Measurements from ENCODE around the gene PERCC1.
A peak's percentile ranks its signal among the peaks of the same experiment; 100 is the strongest.

PERCC1 gene

DNA sequence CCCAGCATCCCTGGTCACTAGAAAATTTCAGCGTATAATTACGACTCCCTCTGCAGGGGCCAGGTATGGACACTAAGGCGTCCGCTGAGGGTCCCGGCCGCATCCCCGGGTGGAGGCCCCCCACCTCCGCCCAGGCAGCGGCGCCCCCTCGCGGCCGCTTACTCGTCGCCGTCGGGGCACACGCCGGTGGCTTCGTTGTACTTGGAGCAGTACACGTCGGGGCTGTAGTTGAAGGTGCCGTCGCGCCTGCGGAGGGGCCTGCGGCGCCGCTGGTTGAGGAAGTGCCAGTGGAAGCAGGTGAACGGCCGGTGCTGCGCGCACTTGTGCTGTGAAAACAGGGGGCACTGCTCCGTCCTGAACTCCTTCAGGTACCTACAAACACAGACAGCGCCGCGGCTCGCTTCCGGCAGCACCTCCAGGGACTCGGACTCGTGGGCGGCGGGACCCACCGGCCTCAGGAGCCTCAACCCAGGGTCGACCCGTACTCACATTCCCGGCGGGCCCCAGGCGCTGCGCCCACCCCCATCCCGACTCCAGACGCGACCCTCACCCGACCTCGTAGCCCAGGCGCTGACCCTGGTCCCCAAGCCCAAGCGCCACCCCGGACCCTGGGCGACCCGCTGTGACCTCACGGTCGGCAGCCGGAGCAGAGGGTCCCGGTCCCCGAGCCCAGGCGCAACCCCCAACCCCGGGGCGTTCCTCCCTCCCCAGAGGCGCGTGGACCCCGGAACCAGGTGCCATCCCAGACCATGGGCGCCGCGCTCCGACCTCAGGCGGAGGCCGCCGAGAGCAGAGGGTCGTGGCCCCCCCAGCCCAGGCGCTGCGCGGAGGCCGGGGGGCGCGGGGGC, 17.0 kb upstream of the PERCC1 start:
- DNase-seq: peak; percentile 30

DNA sequence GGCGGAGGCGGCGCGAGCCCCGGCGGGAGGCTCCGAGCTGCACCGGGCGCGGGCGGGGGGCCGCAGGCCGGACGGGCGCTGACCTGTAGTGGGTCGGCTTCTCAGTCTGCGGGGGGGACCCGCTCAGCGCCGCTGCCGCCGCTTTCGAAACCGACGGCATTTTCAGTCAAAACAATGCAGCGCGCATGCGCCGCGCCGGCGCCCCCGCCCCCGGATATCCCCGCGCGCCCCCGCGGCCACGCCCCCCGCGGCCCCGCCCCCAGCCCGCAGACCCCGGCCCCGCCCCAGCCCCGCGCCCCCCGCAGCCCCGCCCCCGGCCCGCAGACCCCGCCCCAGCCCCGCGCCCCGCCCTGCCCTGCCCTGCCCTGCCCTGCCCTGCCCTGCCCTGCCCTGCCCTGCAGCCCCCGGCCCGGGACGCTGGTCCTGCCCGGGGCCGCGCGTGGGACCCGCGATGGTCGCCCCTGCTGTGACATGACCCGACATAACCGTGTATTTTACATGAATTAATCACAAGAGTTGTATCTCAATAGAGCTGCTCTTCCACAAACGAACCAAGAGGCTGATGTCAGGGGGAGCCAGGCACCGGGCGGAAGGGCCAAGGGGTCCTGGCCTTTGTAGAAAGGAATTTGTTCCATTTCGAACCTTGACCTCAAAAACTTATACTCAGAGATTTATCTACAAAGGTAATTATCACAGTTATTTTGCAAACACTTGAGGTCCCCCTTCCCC, 16.2 kb upstream of the PERCC1 start, which contains the start of gene UNKL:
Gene UNKL, minus strand, starts transcription at position 173 of the 729 bp plus-strand sequence. Its CDS starts 13 bp downstream, at position 160.
- no peak for DNase-seq

DNA sequence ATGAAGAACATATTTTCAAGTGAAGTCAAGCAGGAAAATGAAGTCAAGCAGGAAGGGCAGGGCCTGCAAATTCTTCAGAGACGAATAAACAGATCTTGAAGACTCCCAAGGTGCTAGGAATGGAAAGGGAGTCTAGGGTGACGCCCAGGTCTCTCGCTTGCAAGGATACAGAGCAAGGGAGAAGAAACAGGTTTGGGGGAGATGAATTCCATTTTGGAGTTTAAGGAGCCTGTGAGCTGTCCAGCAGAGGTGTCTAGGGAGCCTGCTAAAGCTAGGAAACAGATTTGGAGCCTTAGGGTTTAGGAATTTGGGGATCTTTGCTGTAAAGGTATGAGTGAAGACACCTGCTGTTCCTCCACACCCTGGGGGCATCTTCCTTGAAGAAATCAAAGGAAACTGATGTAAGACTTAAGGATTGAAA, 14.3 kb upstream of the PERCC1 start:
- DNase-seq: no peak

DNA sequence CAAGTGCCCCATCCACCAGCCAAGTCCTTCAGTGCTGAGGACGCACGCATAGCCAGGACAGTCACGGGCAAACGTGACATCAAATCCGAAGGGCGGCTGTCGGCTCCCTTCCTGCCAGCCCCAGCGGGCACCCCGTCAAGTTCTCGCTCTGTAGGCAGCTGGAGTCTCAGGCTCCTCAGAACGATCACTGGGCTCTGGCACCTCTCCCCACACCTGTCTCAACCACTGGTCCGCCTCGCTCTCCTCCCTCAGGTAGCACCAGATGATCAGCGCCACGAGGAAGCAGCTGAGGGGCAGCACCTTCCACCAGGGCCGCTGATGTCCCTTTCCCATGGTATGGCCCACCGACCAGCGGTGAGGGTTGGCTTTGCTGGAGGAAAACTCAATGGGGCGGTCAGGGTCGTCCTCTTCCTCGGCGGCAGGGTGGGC, 10.8 kb upstream of the PERCC1 start:
- no peak for DNase-seq

DNA sequence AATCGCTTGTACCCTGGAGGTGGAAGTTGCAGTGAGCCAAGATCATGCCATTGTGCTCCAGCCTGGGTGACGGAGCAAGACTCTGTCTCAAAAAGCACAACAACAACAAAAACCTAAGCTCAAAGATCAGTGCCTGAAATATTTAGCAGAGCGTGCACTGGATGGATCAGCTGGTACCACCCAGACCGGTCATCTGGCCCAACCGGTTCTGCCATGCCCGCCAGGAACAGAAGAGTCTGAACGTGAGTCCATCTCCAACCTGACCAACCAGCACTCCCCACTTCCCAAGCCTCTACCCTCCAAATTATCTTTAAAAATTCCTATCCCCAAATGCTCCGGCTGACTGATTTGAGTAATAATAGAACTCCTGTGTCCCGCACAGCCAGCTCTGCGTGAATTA, 8.8 kb upstream of the PERCC1 start:
- no peak for DNase-seq

DNA sequence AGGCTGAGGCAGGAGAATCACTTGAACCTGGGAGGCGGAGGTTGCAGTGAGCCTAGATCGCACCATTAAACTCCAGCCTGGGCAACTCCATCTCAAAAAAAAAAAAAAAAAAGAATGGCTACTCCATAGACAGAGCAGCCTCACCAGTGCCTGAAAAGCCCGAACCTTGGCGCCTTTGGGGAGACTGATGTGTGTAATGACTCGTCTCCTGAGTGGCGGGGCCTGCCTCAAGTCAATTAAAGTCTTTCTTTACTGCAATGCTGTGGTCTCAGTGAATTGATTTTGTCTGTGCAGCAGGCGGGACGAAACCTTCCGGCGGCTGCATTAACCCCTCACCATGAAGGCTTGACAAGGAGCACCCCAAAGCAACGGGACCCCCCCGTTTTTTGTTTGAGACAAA, 6.8 kb upstream of the PERCC1 start:
- DNase-seq: no peak

DNA sequence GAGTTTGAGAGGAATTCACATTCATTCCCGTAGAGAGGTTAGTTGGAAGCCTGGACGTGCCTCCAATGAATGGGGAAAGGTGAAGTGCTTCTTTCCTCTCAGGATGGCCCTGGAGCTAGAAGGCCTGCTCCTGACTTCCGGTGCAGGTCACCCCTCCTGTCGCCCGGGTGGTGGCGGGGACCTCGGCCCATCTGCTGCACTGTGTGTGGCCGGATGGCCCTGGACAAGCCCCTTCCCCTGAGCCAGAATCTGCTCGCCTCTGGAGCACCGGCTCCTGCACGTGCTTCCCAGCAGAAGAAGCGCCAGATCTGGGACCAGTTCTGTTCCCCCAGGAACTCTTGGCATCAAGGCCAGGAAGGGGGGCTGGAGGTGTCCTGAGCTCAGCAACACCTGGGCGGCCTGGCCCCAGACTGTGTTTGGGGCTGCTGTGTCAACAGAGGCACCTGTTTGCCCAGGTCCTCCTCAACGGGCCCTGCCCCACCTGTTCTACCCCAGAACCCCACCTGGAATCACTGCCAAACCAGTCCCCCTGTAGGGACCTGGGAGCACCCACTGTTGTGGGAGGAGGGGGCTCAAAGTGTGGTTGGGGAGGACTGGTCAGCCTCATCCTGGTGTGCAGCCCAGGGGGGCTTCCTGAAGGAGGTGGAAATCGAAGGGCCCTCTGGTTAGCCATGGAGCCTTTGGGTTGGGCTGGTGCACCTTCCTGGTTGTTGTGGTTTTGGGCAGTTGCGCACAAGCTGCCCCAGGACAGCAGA, 5.1 kb upstream of the PERCC1 start:
- DNase-seq: no peak

DNA sequence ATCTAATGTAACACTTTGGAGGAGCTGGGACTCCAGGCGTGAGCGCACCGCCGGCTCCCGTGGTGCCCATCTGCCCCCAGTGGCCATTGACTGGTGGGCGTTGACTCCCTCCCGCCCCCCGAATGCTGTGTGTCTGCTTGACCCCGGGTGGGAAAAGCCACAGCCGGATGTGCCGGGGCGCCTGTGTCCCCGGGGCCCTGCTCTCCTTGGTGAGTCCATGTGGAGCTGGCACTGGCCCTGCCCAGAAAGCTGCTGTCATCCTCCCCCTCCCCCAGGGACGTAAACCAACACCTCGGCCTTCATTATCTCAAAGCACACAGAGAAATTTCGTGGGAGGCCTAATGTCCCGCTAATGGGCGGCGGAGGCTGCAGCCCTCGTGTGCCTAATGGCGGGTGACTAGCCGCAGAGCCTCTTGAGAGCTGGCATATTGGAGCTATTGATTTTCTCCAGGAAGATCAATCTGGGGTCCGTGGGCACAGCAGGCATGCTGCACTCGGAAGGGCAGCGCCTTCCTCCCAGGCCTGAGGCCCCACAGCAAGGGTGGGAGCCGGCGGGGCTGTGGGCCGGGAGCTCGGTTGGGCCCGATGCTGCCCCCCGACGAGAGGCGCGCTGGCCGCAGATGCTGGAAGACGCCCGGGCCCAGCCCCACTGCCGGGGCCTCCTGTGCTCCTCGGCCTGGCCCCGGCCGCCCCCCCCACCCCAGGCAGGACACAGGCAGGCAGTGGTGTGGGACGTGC, 4.0 kb upstream of the PERCC1 start:
- peak; percentile 56 for DNase-seq

DNA sequence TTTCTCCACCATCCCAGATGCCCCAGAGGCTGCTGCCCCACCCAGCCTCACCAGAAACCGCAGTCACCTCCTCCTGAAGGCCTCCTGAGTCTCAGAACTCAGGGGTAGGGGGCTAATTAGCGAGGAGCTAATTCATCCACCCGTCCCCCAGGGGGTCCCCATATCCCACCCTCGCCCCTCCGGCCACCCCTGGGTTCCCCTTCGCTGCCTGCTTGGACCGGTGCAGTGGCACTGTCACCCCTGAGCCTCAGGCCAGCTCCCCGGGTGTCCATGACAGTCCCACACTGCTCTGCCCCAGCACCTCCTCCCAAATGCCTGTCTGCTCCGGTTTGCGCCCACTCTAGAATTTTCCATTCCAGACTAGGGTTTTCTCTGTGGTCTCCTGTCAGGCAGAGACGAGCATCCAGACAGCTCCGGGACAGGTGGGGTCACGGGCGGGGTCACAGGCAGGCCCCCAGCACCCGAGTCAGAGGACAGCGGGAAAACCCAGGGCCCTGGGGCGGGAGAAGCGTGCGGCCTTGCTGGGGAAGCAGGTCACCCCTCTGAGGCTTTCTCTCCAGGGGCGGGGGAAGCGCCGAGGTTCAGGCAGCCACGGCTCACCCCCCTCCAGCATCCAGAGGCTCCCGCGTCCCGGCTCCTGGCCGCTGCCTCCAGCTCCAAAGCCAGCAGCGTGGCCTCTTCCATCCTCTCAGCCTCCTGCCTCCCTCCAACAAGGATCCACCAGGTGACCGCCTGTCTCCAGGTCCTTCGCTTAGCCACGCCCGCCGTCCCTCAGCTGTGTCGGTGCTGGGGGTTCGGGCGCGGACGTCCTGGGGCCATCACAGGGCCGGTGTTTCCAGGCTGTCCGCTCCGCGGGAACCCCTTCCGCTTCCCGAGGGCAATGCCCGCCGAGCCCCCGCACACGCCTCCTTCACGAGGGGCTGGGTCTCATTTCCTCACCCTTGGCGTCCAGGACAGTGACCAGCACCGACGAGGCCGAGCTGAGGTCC, 3.1 kb upstream of the PERCC1 start:
- DNase-seq: no peak

DNA sequence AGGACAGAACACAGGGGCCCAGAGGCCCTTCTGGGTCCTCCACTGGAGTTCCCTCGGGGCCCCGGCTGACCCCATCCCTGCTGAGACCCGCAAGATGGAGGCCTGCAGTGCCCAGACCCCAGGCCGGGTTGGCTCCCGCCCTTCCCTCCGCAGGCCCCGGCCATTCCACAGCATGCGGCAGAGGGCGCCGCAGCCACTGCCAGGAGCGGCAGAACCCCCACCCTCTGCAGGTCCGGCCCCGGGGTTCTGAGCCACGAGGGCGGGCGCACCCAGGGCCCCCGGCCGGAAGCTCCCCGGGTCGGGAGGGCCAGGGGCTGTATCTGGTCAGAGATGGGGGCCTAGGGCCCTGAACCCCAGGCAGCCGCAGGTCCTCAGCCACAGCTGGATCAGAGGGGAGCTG, 2.4 kb upstream of the PERCC1 start:
- DNase-seq: no peak

DNA sequence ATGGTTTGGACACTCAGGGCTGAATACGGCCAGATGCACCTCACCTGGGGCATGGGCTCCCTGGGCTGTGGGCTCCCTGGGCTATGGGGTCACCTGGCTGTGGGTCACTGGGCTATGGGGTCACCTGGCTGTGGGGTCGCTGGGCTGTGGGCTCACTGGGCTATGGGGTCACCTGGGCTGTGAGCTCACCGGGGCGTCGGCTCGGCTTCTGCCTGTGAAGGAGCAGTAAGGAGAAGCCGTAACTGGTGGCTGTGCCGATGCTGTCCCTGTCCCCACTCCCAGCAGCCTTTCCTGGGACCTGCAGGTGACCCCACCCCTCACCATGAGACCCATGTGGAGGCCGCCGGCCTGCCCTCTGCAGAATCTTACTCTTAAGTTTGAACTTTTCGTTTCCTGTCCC, 1.9 kb upstream of the PERCC1 start:
- DNase-seq: no peak

DNA sequence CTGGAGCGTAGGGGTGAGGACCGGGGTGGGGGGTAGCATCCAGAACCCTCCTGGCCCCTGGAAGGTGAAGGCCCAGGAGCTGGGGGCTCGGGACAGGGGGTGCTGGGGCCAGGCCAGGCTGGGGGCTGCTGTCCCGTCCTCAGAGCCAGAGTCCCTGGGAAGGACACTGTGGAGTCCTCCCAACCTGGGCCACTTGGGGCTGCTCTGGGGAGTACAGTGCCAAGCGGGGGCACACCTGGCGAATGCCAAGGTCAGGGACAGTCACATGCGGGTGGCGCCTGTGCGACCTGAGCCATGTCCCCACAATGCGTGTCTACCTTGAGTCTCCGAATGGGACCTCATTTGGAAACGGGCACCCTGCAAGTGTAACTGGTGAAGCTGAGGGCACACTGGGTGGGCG, 1.2 kb upstream of the PERCC1 start:
- no peak for DNase-seq

DNA sequence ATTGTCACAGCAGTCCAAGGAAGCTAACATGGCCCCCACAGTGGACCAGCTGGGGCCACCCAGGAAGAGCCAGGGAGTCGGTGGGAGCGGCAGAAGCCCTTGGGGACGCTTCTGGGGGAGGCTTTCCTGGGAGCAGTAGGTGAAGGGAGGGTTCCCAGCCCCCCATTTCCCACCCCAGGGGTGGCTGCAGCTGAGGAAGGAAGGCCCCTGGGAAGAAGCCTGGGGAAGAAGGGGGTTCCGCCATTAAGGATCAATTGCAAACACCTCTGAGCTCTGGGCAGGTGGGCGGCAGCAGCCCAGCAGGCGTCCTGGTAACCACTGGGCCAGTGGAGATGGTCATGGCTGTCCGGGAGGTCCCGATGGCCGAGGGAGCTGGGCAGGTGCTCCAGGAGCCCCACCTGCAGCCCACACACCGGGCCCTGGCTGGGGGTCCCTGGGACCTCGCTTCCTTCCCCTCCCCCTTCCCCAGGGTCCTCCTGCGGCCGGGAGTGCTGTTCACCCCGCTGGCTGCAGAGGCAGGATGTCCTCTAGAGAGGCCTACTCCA, 592 bp upstream of the PERCC1 start:
- DNase-seq: no peak

DNA sequence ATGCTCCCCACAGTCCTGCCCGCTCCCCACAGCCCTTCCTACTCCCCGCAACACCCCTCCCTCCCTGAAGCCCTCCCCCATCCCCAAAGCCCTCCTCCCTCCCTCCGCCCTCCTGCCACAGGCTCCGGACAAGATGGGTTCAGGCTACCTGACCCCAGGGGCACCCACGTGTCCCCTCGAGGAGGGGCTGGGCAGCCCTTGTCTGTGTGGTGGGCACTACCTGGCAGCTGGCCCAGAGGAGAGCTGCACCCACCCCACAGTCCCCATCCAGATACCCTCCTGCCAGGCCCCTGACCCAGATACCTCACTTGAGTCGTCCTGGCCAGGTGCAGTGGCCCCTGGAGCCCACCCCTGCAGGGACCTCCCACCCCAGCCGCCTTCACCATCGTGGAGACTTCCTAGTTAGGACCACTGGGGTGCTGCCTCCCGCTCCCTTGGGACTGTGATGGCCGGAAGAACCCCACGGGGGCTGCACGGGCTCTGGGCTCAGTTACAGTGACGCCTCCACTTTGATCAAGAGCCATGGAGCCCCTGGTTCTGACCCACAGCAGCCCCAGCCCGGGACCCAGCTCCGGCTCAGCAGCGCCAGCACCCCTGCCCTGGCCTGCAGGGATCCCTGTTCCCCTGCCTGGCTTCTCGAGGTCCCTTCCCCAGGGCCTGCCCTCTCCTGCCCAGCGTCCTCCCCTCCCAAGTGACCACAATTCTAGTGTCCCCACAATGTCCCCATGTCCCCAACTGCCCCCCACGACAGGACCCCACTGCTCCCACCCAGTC, 806 bp downstream of the PERCC1 start:
- DNase-seq: no peak

DNA sequence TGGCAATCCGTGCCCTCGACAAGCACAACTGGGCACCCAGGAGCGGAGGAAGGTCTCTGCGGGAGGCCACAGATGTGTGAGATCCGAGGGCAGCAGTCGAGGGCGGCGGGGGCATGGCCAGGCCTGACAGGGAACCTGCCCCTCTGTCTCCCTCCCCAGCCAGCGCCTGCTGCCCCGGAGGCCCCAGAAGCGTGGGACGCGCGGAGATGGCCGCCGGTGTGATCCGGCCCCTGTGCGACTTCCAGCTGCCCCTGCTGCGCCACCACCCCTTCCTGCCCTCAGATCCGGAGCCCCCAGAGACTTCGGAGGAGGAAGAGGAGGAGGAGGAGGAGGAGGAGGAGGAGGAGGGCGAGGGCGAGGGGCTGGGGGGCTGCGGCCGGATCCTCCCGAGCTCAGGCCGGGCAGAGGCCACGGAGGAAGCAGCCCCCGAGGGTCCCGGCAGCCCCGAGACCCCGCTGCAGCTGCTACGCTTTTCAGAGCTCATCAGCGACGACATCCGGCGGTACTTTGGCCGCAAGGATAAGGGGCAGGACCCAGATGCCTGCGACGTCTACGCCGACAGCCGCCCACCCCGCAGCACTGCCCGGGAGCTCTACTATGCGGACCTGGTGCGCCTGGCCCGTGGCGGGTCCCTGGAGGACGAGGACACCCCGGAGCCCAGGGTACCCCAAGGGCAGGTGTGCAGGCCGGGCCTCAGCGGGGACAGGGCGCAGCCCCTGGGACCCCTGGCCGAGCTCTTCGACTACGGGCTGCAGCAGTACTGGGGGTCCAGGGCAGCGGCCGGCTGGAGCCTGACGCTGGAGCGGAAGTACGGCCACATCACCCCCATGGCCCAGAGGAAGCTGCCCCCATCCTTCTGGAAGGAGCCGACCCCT, 1.7 kb downstream of the PERCC1 start:
- DNase-seq: no peak

DNA sequence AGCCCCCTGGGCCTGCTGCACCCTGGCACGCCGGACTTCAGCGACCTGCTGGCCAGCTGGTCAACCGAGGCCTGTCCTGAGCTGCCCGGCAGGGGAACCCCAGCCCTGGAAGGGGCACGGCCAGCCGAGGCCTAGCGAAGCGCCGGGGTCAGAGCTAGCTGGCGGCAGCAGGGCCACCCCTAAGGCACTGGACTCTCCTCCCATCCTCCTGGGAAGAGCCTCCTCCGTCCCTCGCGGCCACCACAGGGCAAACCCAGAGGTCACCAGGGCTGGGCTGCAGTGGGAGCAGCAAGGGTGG, 2.3 kb downstream of the PERCC1 start:
- DNase-seq: no peak

DNA sequence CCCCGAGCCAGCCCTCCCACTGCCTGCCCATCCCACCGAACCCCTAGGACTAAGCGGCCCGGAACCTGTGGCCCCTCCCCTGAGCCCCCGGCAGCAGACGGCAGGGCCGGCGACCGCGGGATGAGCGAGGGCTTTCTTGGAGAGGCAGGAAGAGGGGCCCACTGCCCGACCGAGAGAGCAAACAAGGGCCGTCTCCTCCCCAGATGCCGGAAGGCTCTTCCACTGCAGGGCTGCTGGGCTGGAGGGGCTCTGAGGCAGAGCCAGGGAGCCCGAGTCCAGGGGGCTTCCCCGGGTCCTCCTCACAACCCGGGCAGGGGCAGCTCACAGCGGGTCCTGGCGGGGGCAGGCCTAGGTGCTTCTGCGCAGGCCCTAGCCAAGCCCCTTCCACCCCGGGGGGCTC, 2.9 kb downstream of the PERCC1 start:
- no peak for DNase-seq

DNA sequence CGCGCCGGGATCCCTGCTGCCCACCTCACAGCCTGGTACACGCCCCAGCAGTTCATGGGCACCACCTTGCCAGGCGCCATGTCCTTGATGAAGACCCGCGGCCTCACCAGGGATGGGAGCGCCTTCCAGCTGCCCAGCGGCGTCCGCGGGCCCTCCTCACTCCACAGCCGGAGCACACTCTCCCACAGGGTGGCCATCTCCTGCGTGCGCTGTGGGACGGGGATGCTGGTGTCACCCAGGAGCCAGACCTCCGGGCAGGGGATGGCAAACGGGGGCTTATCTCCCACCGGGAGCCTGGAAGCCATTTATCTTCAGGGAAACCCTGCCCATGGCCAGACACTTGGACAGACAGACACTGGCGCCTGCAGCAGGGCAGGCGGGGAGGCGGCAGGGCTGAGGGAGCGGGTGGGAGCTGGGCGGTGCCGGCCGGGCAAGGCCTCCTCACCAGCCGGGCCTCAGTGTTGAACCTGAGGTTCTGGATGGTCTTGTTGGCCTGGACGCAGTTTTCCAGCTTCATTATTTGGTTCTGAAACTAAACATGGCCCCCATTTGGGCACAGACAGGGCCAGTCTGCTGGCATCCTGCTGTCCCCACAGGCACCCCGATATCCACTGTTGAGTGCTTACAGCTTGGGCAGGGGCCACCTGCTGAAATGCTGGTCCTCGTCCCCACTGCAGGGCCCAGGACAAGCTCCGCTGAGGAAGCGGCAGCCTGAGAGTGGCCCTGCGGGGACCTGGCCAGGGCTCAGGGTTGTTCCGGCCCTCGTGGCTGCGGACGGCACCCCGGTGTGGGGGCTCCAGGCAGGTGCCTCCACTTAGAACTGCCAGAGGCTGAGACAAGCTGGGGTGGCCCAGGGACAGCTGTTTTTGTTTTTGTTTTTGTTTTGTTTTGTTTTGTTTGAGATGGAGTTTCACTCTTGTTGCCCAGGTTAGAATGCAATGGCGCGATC, 4.0 kb downstream of the PERCC1 start:
- DNase-seq: no peak
